HG03460 (cell line): ENCODE data around the gene MARK1.
"Not testable (repeated sequence)": the region's sequence is repeated elsewhere in the genome, so short reads cannot be mapped to it uniquely, and the experiment has no call there.

Experiments
- ATAC-seq: cut with Tn5 transposase; IDR thresholded peaks from one replicate; pipeline ENCODE4 v1.9.1; 2021; ENCODE audit not compliant: unreplicated experiment

The MARK1 gene

DNA sequence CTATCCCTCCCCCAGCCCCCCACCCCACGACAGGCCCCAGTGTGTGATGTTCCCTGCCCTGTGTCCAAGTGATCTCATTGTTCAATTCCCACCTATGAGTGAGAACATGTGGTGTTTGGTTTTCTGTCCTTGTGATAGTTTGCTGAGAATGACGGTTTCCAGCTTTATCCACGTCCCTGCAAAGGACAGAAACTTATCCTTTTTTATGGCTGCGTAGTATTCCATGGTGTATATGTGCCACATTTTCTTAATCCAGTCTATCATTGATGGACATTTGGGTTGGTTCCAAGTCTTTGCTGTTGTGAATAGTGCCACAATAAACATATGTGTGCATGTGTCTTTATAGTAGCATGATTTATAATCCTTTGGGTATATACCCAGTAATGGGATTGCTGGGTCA lies 77.7 kb downstream of the MARK1 start:
- not testable (repeated sequence) for ATAC-seq

DNA sequence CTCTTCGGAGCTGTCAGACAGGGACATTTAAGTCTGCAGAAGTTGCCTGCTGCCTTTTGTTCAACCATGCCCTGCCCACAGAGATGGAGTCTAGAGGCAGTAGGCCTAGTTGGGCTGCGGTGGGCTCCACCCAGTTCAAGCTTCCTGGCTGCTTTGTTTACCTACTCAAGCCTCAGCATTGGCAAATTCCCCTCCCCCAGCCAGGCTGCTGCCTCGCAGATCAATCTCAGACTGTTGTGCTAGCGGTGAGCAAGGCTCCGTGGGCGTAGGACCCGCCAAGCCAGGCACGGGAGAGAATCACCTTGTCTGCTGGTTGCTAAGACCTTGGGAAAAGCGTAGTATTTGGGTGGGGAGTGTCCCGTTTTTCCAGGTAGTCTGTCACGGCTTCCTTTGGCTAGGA lies 83.2 kb downstream of the MARK1 start:
- not testable (repeated sequence) for ATAC-seq

DNA sequence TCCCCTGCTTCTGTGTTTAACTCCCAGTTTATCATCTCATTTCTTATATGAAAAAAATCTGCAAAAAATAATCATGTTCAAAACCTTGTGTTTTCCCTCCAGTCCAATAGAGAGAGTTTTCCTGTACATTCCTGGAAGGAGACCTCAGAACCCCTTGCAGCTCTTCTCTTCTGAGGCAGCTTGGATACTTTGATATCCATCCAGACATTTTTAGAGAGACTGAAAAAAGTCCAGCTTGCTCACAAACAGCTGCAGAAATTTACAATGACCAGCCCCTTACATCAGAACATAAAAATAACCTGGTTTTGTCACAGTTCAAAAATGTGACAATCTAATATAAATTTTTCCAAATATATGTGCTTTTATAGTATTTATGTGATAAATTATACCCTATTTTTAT lies 88.9 kb downstream of the MARK1 start:
- ATAC-seq = no peak

DNA sequence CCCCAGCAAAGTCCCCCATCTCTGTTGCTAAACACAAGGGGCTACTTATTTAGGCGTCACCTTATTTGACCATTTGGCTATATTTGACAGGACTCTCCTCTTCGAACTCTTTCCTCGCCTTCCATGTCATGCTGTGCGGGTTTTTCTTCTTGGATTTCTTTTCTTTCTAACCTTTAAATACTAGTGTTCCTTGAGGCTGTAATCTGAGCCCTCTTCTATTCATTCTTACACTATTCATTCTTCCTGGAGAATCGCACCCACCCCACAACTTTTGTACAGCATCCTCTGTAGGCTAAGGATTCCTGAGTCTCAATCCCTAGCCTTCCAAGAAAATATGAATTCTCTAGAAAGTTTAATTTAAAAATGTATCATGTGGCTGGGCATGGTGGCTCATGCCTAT lies 100.5 kb downstream of the MARK1 start:
- no peak for ATAC-seq

DNA sequence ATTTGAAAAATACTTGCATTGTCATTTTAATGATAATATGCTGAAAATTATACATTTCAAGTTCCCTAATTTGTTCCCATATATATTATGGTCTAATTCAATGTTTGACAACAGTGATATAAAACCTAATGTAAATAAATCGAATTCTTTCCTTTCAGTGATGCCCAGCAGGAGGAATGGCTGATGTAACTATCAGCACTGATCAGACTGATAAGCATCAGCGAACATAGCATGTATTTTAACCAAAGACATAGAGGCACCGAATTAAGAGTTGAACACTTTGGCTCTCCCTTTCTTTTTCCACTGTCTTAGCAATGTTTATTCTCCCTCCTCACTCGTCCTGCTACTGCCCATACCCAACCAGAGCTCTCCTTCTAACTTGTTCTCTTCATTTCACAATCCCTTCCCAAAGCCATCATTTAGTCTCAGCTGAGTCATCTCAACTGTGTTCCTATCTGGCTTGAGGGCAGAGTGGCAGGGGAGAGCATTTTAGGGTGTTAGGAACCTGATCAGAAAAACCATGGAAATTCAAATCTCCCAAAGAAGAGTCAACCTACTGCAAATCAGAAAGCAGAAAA lies 103.4 kb downstream of the MARK1 start:
- no peak for ATAC-seq

DNA sequence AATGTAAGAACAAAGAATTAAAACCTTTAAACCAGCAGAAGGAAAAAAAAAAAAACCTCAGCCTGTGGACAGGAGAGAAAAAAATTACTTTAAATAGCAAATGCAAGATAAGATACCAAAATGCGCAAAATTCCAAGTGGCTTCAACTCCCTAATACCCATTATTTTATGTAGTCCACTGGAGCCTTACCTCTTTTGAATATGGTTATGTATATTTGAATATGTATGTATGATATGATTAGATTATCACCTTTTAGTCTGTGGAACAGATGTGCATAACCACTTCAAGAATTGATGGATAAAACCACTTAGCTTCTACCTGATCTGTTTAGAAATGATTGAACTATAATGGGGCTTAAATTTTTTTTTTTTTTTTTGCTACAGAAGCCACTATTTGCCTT lies 109.8 kb downstream of the MARK1 start:
- no peak for ATAC-seq

DNA sequence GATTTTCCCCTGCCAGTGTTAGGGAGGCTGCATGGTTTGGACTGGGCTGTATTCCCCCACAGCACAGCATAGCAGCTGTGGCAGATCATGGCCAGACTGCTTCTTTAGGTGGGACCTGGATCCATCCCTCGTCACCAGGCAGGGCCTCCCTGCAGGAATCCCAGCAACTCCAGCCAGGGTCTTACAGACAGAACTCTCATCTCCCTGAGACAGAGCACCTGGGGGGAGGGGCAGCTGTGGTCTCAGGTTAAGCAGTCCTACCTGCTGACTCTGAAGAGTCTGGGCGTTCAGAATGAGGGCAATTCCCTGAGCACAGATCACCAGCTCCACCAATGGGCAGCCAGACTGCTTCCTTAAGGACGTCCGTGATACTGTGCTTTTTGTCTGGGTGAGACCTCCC lies 114.3 kb downstream of the MARK1 start:
- ATAC-seq = no peak

DNA sequence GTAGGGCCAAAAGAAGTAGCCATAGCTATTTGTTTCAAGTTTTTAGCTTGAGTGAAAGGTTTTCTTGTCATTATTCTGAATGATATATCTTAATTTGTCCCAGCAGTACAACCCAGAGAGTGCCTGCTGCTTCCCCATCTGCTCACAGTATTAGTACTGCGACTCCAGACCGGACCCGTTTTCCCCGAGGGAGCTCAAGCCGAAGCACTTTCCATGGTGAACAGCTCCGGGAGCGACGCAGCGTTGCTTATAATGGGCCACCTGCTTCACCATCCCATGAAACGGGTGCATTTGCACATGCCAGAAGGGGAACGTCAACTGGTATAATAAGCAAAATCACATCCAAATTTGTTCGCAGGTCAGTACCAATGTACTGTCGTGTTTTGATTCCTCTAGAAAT lies 125.1 kb downstream of the MARK1 start:
- ATAC-seq = no peak

DNA sequence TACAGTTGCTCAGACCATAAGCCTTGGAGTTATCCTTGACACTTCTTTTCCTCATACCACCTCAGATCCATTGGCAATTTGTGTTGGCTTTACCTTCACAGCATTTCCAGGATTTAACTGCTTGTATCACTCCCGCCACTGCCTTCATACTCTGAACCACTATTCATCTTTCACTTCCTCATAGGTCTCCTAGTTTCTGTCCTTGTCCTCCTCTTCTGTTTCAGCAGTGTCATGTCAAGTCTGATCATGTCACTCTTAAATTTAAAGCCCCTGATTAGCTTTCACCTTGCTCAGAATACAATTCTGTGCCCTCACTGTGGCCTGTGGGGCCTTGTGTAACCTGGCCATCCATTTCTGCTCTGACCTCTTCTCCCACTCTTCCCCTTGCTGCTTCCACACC lies 127.6 kb downstream of the MARK1 start:
- peak; percentile 92 for ATAC-seq

DNA sequence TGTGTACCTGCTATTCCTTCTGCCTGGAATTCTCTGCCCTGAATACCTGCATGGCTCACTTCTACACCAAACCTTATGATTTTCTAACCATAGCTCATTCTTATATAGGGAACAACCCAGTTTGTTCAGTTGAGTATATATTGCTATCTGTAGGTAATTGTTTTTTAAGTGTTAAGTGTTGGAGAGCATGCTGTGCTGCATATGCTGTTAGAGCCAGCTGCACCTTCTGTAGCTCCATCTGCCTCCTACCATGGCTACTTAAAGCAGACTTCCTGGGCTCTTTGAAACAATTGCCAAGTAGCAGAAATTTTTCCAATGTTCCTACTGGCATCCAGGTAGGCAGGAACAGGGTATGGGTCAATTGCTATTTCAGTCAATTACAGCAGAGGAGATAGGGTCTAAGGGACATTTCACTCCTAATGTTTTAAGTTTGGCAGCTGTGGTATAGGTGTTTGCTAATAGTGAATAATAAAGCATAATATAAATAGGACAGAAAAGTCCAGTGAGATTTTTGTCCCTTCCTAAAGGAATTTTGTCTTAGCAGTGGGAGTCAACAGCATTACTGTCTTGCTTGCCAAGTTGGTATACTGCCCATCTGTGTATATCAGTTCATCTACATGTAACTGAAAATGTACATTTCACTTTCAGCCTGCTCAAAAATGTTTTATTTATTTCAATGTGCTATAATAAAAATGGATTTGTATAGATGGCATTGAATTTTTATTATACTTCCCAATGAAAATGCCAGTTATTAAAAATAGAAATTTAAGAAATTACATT lies 128.2 kb downstream of the MARK1 start:
- peak; percentile 16 for ATAC-seq

DNA sequence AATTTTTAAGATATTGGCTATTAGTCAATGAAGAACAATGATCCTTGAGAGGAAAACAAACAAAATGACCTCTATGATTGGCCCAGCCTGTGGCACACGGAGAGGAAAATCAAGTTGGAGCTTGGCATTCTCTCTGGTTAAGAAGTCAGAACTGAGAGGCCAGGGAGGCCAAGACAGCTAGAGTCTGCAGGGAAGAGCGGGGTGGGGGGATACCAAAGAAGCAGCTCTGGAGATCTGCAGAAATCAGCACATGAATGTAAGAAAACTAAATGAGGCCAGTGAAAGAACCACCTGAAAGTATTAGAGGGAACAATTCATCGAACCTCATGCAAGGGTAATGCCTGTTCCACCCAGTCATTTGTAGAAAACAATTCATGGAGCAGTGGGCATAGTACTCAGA lies 138.4 kb downstream of the MARK1 start:
- ATAC-seq = no peak

DNA sequence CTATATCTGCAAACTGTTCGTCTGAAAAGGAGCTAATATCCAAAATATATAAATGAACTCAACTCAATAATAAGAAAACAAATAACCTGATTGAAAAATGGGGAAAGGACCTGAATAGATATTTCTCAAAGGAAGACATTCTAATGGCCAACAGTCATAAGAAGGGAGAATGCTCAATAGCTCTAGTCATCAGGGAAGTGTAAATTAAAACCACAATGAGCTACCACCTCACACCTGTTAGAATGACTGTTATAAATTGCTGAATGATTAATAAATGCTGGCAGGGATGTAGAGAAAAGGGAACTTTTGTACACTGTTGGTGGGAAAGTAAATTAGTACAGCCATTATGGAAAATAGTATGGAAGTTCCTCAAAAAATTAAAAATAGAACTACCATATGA lies 141.1 kb downstream of the MARK1 start:
- no peak for ATAC-seq

DNA sequence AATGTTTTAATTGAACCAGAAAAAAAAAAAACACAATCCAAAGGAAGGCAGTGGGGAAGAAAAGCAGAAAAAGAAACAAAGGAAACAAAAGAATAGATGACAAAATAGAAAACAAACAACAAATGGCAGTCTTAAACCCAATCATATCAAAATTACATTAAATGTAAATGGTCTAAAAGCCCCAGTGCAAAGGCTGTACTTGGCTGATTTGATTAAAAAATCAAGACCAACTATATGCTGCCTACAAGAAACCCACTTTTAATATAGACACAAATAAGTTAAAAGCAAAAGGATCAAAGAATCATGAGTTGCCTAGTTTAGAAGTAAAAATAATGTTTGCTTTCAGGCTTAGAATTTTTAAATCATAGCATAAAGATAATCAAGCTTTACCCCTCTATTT lies 142.4 kb downstream of the MARK1 start:
- ATAC-seq = no peak

DNA sequence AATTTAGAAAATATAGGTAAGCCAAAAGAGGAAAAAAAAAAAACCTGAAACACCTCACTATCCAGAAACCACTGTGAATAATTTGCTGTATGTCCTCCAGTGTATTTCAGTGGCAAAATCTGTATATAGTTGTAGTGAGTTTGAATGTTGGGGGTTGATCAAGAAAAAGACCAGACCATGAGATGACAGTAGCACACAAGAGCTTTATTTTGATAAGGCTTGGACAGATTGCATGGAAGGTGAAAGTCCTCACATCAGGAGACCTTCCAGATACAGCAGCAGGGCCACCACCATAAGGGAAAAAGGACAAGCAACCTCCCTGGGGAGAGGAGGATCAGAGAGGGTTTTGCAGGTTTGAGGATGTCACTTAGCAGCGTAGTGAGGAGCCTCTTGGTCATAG lies 146.0 kb downstream of the MARK1 start:
- no peak for ATAC-seq

DNA sequence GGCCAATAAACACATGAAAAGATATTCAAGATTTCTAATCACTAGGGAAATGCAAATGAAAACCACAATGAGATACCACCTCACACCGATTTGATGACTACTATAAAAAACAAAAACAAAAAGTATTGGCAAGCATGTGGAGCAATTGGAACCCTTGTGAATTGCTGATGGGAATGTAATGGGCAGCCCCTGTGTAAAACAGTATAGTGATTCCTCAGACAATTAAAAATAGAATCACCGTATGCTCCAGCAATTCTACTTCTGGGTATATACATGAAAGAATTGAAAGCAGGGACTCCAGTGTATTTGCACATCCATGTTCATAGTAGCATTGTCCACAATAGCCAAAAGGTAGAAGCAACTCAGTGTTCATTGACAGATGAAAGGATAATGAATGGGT lies 149.3 kb downstream of the MARK1 start:
- ATAC-seq = no peak

DNA sequence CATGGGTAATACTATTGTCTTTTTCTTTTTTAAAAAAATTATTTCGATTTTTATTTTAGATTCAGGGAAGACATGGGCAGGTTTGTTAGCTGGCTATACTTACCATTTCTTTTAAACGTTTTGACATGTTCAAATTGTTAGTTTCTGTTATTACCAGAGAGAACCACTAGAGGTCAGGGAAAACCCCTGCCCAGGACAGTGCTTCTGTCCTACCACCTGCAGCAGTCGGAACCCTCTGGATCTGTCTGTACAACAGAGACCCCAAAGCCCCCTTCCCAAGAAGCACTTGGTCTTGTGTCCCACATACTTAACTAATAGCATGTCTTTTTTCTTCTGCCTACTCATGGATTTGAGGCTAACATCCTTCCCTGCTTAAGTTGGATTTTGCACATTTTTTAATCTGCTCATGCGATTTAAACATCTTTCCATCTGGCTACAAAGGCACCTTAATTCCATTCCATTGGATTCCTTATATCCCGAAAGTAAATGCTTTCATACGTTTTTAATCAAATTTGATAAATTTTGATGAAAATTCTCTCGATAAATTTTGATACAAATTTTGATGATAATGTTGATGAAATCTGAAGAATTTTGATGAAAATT lies 152.2 kb downstream of the MARK1 start:
- ATAC-seq = peak; percentile 99

DNA sequence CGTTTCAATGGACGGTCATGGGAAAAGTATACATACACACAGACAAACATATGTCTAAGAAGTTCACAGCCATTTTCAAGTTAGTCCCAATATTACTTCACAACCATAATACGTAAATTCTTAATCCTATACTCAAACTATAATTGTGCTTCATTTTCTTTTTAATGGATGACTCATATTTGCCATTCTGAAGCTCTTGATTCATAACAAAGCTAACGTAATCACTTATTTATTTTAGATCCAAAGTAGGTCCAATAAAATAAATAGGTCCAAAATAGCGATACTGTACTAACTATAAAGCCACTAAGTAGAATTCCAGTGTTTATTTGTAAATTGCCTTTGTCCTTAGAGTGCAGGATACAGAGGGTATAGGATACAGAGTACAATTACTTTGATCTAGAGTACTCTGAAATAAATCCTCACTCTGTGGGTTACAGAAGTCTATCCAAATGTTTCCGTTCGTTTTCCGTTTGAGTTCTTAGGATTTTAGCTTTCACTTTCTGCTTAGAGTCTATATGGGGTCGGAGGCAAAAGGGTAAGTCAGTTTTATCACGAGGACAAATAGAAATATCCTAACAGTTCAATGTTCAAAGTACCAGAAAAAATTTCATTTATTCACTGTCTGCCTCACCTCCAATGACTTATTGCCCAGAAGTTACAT lies 153.4 kb downstream of the MARK1 start:
- no peak for ATAC-seq

DNA sequence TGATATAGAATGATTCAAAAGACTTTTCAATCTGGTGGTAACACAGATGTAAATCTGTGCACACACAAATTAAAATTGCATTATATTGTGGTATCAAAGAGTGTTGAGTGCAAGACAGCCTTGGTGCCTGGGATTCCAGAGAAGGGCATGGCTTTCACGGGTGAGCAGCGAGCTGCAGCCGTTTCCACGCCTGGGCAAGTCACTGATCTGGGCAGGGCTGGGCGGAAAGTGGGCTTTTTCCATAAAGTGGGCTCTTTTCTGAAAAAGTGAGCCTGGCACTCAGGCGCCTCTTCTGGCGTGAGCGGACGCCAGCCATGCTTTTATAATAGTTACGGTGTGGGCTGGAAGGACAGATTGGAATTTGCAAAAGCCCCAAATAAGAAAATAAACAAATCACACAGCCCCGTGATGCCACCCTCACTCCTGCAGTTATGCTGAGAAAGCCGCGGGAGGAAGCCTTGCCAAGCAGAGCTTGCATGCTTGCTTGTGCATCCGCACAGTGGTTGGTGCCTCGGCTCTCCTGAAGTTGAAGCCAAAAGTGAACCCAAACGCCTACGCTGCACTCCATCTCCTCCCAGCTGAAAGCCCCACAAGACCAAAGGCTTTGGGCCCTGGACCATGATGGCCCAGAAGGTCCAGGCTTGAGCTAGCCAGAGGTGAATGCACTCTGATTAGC lies 155.1 kb downstream of the MARK1 start:
- no peak for ATAC-seq

DNA sequence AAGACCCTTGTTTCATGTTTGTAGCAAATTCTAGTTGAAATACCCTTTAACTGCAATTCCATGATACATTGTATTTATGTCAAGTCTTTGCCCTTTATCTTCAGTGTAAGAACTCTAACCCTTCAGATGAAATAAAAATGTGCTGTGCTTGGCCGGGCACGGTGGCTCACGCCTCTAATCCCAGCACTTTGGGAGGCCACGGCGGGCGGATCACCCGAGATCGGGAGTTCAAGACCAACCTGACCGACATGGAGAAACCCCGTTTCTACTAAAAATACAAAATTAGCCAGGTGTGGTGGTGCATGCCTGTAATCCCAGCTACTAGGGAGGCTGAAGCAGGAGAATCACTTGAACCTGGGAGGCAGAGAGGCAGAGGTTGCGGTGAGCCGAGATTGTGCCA lies 155.8 kb downstream of the MARK1 start:
- not testable (repeated sequence) for ATAC-seq

DNA sequence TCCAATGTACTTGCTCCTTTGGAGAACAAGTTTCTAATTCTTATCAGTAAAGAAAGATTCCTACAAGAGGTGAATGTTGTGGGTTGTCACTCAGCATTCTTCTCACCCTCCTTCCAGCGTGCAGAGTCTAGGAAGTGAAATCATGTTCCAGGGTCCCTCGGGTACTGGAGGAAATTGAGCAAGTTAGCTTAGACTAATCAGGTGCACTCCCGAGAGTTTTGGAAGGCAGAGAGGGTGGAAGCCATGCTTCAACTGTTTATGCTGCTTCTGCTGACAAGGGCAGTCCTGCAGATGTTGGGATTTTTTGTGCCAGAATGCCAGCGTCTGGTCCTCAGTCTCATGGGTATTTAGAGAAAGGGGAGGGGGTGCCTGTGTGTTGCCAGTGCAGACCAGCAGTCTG lies 157.0 kb downstream of the MARK1 start:
- no peak for ATAC-seq

DNA sequence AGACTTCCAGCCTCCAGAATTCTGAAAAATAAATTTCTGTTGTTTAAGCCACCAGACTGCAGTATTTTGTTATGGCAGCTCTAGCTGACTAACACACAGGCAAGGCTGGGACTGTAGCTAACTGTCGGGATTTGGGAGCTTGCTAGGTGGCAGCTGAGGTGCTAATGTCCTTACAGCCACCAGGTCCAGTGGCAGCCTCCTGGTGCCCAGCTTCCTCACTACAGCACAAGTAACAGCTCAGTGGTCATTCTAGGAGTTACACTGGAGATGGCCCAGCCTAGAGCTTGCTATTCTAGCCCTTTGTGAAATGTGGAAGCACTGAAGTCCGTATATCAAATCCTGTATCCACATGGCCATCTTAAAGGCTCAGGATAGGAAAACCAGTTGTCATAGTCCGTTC lies 157.9 kb downstream of the MARK1 start:
- ATAC-seq = no peak
